IPS-18c (cell line): Measurements from ENCODE around the gene KLHL35.

Experiments
- H3K4me3 ChIP-seq: 2 replicates; pipeline ENCODE4 v1.7.0; 2013; ENCODE audit warnings: low read depth, mild to moderate bottlenecking, low read length, moderate library complexity; ENCODE audit not compliant: insufficient read depth
- H3K9me3 ChIP-seq: one replicate; pipeline ENCODE4 v1.6.1; 2013; ENCODE audit warnings: mild to moderate bottlenecking, low read length, moderate library complexity; ENCODE audit not compliant: control insufficient read depth, insufficient read depth

KLHL35 gene

GRCh38 chr11:75450236-75450635 lies 17.2 kb upstream of the KLHL35 start:
- Histone ChIP-seq H3K9me3 (no peaks in the 10 kb centered on the region), H3K4me3 (no peak overlapping the region)

- H3K4me3 ChIP-seq: no peak overlapping the region
Measured at GRCh38 chr11:75449776-75450175, 16.8 kb upstream of the KLHL35 start.

GRCh38 chr11:75449271-75449670 lies 16.3 kb upstream of the KLHL35 start:
- no peak overlapping the region for H3K4me3 ChIP-seq
- H3K9me3 ChIP-seq: no peaks in the 10 kb centered on the region

More at GRCh38 chr11:75449776-75450175, 16.8 kb upstream of the KLHL35 start:
- no peaks in the 10 kb centered on the region for H3K9me3 ChIP-seq

- no peaks in the 10 kb centered on the region for H3K9me3 ChIP-seq
- no peak overlapping the region for H3K4me3 ChIP-seq
Measured at GRCh38 chr11:75447415-75447814, 14.4 kb upstream of the KLHL35 start.

GRCh38 chr11:75445315-75445953 lies 12.4 kb upstream of the KLHL35 start:
- no peak overlapping the region for H3K4me3 ChIP-seq
- H3K9me3 ChIP-seq: no peaks in the 10 kb centered on the region

GRCh38 chr11:75443043-75443442 lies 10.0 kb upstream of the KLHL35 start:
- H3K4me3 ChIP-seq: no peak overlapping the region
- H3K9me3 ChIP-seq: no peaks in the 10 kb centered on the region

- no peak overlapping the region for H3K4me3 ChIP-seq
- H3K9me3 ChIP-seq: no peaks in the 10 kb centered on the region
Measured at GRCh38 chr11:75442161-75442885, 9.3 kb upstream of the KLHL35 start.

- no peaks in the 10 kb centered on the region for H3K9me3 ChIP-seq
- no peak overlapping the region for H3K4me3 ChIP-seq
Measured at GRCh38 chr11:75441804-75442132, 8.8 kb upstream of the KLHL35 start.

- Histone ChIP-seq H3K4me3 (no peak overlapping the region), H3K9me3 (no peaks in the 10 kb centered on the region)
Measured at GRCh38 chr11:75440960-75441803, 8.2 kb upstream of the KLHL35 start.

GRCh38 chr11:75439495-75440120 lies 6.6 kb upstream of the KLHL35 start:
- H3K4me3 ChIP-seq: no peak overlapping the region
- no peaks in the 10 kb centered on the region for H3K9me3 ChIP-seq

- Histone ChIP-seq H3K9me3 (no peaks in the 10 kb centered on the region), H3K4me3 (no peak overlapping the region)
Measured at GRCh38 chr11:75439026-75439425, 6.0 kb upstream of the KLHL35 start.

GRCh38 chr11:75437966-75438659 lies 5.1 kb upstream of the KLHL35 start:
- Histone ChIP-seq H3K9me3 (no peaks in the 10 kb centered on the region), H3K4me3 (no peak overlapping the region)

GRCh38 chr11:75436806-75437205 lies 3.8 kb upstream of the KLHL35 start:
- Histone ChIP-seq H3K9me3 (no peaks in the 10 kb centered on the region), H3K4me3 (no peak overlapping the region)

- H3K9me3 ChIP-seq: peaks cover 3% of the 10 kb centered on the region
- no peak overlapping the region for H3K4me3 ChIP-seq
Measured at GRCh38 chr11:75435571-75435925, 2.5 kb upstream of the KLHL35 start.

- Histone ChIP-seq H3K9me3 (peaks cover 3% of the 10 kb centered on the region), H3K4me3 (no peak overlapping the region)
Measured at GRCh38 chr11:75434886-75435570, 2.0 kb upstream of the KLHL35 start.

- Histone ChIP-seq H3K9me3 (peaks cover 11% of the 10 kb centered on the region), H3K4me3 (no peak overlapping the region)
Measured at GRCh38 chr11:75434051-75434450, 1.0 kb upstream of the KLHL35 start.

- H3K4me3 ChIP-seq: no peak overlapping the region
- H3K9me3 ChIP-seq: peaks cover 14% of the 10 kb centered on the region
Measured at GRCh38 chr11:75433443-75433842, 440 bp upstream of the KLHL35 start.
